NB4 (cell line): ENCODE data around the gene HOATZ.

Source experiments
- MYC ChIP-seq: IDR thresholded peaks from 2 replicates; pipeline ENCODE4 v1.6.1; 2011; ENCODE audit warnings: low read depth, low read length
- POLR2A ChIP-seq: IDR thresholded peaks from 2 replicates; pipeline ENCODE4 v1.6.1; 2011; ENCODE audit warnings: mild to moderate bottlenecking; ENCODE audit not compliant: insufficient read length; ENCODE audit errors: extremely low read depth
- TF ChIP-seq, protein P1 (sequence below): IDR thresholded peaks from 2 replicates; pipeline ENCODE4 v1.6.1; 2011; ENCODE audit warnings: low read depth, low read length
- TF ChIP-seq, protein P2 (sequence below): IDR thresholded peaks from one replicate; pipeline ENCODE4 v1.5.1; 2012; ENCODE audit warnings: low read depth, low read length

DNA sequence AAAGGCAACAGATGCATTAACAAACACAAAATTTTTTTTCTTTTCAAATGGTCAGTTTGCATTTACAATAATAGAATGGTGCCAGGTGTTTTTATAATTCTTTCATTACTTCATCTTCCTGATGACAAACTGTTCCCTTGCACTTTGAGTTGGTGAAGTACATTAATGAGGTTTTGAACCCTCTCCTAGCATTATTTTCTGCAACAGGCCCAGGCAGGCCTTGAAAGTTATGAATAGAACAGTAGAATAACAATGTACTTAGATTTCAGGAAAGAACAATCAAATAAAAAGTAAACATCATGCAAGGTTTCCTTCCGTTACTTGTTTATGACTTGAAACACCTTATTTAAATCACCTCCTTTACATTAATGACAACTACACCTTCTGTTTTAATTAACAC, 12.0 kb upstream of the HOATZ start:
- TF ChIP-seq MYC (no peak), POLR2A (no peak)
- TF ChIP-seq, protein P1, sequence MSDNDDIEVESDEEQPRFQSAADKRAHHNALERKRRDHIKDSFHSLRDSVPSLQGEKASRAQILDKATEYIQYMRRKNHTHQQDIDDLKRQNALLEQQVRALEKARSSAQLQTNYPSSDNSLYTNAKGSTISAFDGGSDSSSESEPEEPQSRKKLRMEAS, result no peak
- TF ChIP-seq, protein P2, sequence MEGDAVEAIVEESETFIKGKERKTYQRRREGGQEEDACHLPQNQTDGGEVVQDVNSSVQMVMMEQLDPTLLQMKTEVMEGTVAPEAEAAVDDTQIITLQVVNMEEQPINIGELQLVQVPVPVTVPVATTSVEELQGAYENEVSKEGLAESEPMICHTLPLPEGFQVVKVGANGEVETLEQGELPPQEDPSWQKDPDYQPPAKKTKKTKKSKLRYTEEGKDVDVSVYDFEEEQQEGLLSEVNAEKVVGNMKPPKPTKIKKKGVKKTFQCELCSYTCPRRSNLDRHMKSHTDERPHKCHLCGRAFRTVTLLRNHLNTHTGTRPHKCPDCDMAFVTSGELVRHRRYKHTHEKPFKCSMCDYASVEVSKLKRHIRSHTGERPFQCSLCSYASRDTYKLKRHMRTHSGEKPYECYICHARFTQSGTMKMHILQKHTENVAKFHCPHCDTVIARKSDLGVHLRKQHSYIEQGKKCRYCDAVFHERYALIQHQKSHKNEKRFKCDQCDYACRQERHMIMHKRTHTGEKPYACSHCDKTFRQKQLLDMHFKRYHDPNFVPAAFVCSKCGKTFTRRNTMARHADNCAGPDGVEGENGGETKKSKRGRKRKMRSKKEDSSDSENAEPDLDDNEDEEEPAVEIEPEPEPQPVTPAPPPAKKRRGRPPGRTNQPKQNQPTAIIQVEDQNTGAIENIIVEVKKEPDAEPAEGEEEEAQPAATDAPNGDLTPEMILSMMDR, result no peak
